OCI-LY1 (cell line): ENCODE results near the gene PRSS33.

ENCODE experiments used
- H2AFZ ChIP-seq: fragments of 200-600 bp; sonication (generic), shearing (Covaris generic); 2 replicates; pipeline ENCODE4 v1.6.0; 2014; ENCODE audit warnings: antibody characterized with exemption, mild to moderate bottlenecking, low read length
- H3F3A ChIP-seq: fragments of 200-600 bp; sonication (generic), shearing (Covaris generic); 2 replicates; pipeline ENCODE4 v1.6.0; 2014; ENCODE audit warnings: mild to moderate bottlenecking, antibody characterized with exemption, low read length, moderate library complexity; ENCODE audit not compliant: insufficient read depth
- H3K27ac ChIP-seq: fragments of 200-600 bp; sonication (generic); 2 replicates; pipeline ENCODE4 v1.5.1; 2014; ENCODE audit warnings: low read length, mixed run types, mild to moderate bottlenecking, low read depth; ENCODE audit not compliant: poor library complexity, severe bottlenecking
- H3K27me3 ChIP-seq: fragments of 200-600 bp; sonication (generic); 2 replicates; pipeline ENCODE4 v1.6.0; 2014; ENCODE audit warnings: antibody characterized with exemption, mild to moderate bottlenecking, low read length, moderate library complexity; ENCODE audit not compliant: insufficient read depth
- H3K36me3 ChIP-seq: fragments of 200-600 bp; sonication (generic); 2 replicates; pipeline ENCODE4 v1.6.1; 2014; ENCODE audit warnings: mild to moderate bottlenecking, antibody characterized with exemption, low read length, moderate library complexity, mixed read lengths; ENCODE audit not compliant: insufficient read depth
- H3K4me1 ChIP-seq: fragments of 200-600 bp; sonication (generic); 2 replicates; pipeline ENCODE4 v1.5.1; 2014; ENCODE audit warnings: mild to moderate bottlenecking, low read length, moderate library complexity; ENCODE audit not compliant: insufficient read depth, severe bottlenecking
- H3K4me2 ChIP-seq: fragments of 200-600 bp; sonication (generic), shearing (Covaris generic); 2 replicates; pipeline ENCODE4 v1.6.1; 2014; ENCODE audit warnings: low read length
- H3K4me3 ChIP-seq: fragments of 200-600 bp; sonication (generic); 2 replicates; pipeline ENCODE4 v1.5.1; 2014; ENCODE audit warnings: low read length, low read depth, mild to moderate bottlenecking, mixed read lengths; ENCODE audit not compliant: poor library complexity, severe bottlenecking
- H3K79me2 ChIP-seq: fragments of 200-600 bp; shearing (Covaris generic); 2 replicates; pipeline ENCODE4 v1.6.1; 2016; ENCODE audit warnings: mixed run types, low read length, mixed read lengths; ENCODE audit not compliant: insufficient read depth
- H3K9ac ChIP-seq: fragments of 200-600 bp; sonication (generic), shearing (Covaris generic); 2 replicates; pipeline ENCODE4 v1.6.1; 2014; ENCODE audit warnings: mild to moderate bottlenecking, low read length, mixed read lengths
- H3K9me2 ChIP-seq: fragments of 200-600 bp; sonication (generic), shearing (Covaris generic); 2 replicates; pipeline ENCODE4 v1.6.1; 2014; ENCODE audit warnings: low read depth, mild to moderate bottlenecking, low read length, mixed read lengths
- H3K9me3 ChIP-seq: fragments of 200-600 bp; shearing (Covaris generic); 2 replicates; pipeline ENCODE4 v1.6.1; 2014; ENCODE audit warnings: low read length, mixed read lengths
- H4K20me1 ChIP-seq: fragments of 200-600 bp; sonication (generic), shearing (Covaris generic); 2 replicates; pipeline ENCODE4 v1.6.0; 2016; ENCODE audit warnings: mild to moderate bottlenecking, low read length; ENCODE audit not compliant: insufficient read depth
- CTCF ChIP-seq: fragments of 200-600 bp; sonication (generic), shearing (Covaris generic); IDR thresholded peaks from 2 replicates; pipeline ENCODE4 v1.5.1; 2017; ENCODE audit warnings: mild to moderate bottlenecking, antibody characterized with exemption, low read length, moderate library complexity, mixed read lengths
- EZH2 ChIP-seq: fragments of 200-600 bp; sonication (generic), shearing (Covaris generic); IDR thresholded peaks from 2 replicates; pipeline ENCODE4 v1.8.0; 2017; ENCODE audit warnings: borderline replicate concordance, mixed run types, mild to moderate bottlenecking, antibody characterized with exemption, low read length, moderate library complexity, mixed read lengths

The PRSS33 gene

GRCh38 chr16:2774161-2774891, 13.0 kb downstream of the PRSS33 start:
- Histone ChIP-seq H3K9ac (no peak overlapping the region; the same call in 1 of the 2 replicates), H3K9me3 (no peaks in the 10 kb centered on the region), H2AFZ (no peak overlapping the region), H3K36me3 (peaks cover 55% of the 10 kb centered on the region), H3F3A (no peaks in the 10 kb centered on the region), H3K27ac (peak overlapping the region; percentile 43), H3K79me2 (peaks cover 14% of the 10 kb centered on the region), H3K4me2 (no peak overlapping the region), H3K9me2 (no peaks in the 10 kb centered on the region), H4K20me1 (no peaks in the 10 kb centered on the region), H3K4me3 (no peak overlapping the region), H3K4me1 (peaks cover 24% of the 10 kb centered on the region), H3K27me3 (no peaks in the 10 kb centered on the region)
- no peak for TF ChIP-seq EZH2

- Histone ChIP-seq H3K9me2 (no peaks in the 10 kb centered on the region), H3K4me3 (no peak overlapping the region), H3K4me2 (no peak overlapping the region), H3K27me3 (no peaks in the 10 kb centered on the region), H4K20me1 (no peaks in the 10 kb centered on the region), H3K36me3 (peaks cover 64% of the 10 kb centered on the region), H3K4me1 (peaks cover 20% of the 10 kb centered on the region), H3K9me3 (no peaks in the 10 kb centered on the region), H3K79me2 (peaks cover 14% of the 10 kb centered on the region), H2AFZ (no peak overlapping the region), H3K27ac (no peak overlapping the region), H3F3A (no peaks in the 10 kb centered on the region), H3K9ac (no peak overlapping the region)
- TF ChIP-seq CTCF = no peak
- no peak for TF ChIP-seq EZH2
Measured at GRCh38 chr16:2773188-2773968, 14.0 kb downstream of the PRSS33 start.

- Histone ChIP-seq H4K20me1 (no peaks in the 10 kb centered on the region), H2AFZ (no peak overlapping the region), H3K4me1 (peaks cover 15% of the 10 kb centered on the region), H3K4me3 (no peak overlapping the region), H3K4me2 (no peak overlapping the region), H3K36me3 (peaks cover 80% of the 10 kb centered on the region), H3K27me3 (no peaks in the 10 kb centered on the region), H3K9ac (no peak overlapping the region), H3K9me3 (no peaks in the 10 kb centered on the region), H3K27ac (no peak overlapping the region), H3K79me2 (peaks cover 13% of the 10 kb centered on the region), H3F3A (no peaks in the 10 kb centered on the region; the same call in 1 of the 2 replicates), H3K9me2 (no peaks in the 10 kb centered on the region)
- no peak for TF ChIP-seq CTCF
Measured at GRCh38 chr16:2771496-2772402, 15.6 kb downstream of the PRSS33 start.
